Measurements from ENCODE around the gene SCAMP2. TPM values are rescaled to one million over a fixed set of nuclear protein-coding genes. Genes with fewer than 3 reads are reported as not detected.

SCAMP2 gene
- total and polyA plus RNA-seq, 2 of the 13 experiments (the other 11 are each of a cell fraction or from before 2014, with no cell fraction given), result 34.8 to 121 TPM

DNA sequence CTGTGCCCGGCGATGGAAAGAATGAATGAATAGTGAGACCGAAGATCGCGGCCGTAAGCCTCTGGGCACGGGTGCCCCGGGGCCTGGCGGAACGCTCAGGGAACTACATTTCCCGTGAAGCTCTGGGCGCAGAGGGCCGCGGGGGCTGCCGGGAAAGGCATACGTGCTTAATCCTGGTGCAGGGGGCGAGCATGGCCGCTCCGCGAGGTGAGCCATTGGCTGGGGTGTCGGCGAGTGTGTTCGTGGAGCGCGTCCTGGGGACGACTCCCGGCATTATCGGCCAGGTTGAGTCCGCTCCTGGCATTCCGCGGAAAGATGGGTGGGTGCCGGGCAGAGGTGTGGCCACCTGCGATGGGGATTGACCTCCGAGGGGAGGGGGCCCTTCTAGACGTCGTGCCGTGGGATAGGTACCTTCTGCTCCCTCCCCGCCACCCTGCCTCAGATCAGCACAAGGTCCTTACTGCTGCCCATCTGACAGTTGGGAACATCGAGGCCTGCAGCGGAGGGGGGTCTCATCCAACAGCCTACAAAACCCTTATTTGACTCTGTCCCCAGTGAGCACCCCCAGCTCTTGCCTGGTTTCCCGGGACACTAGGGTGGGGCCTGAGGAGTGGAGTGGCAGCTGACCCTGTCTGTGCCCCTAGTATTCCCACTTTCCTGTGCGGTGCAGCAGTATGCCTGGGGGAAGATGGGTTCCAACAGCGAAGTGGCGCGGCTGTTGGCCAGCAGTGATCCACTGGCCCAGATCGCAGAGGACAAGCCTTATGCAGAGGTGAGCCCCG is 16.9 kb upstream of the SCAMP2 start, which contains the start of gene MPI (continued):
- TF ChIP-seq, protein P1, sequence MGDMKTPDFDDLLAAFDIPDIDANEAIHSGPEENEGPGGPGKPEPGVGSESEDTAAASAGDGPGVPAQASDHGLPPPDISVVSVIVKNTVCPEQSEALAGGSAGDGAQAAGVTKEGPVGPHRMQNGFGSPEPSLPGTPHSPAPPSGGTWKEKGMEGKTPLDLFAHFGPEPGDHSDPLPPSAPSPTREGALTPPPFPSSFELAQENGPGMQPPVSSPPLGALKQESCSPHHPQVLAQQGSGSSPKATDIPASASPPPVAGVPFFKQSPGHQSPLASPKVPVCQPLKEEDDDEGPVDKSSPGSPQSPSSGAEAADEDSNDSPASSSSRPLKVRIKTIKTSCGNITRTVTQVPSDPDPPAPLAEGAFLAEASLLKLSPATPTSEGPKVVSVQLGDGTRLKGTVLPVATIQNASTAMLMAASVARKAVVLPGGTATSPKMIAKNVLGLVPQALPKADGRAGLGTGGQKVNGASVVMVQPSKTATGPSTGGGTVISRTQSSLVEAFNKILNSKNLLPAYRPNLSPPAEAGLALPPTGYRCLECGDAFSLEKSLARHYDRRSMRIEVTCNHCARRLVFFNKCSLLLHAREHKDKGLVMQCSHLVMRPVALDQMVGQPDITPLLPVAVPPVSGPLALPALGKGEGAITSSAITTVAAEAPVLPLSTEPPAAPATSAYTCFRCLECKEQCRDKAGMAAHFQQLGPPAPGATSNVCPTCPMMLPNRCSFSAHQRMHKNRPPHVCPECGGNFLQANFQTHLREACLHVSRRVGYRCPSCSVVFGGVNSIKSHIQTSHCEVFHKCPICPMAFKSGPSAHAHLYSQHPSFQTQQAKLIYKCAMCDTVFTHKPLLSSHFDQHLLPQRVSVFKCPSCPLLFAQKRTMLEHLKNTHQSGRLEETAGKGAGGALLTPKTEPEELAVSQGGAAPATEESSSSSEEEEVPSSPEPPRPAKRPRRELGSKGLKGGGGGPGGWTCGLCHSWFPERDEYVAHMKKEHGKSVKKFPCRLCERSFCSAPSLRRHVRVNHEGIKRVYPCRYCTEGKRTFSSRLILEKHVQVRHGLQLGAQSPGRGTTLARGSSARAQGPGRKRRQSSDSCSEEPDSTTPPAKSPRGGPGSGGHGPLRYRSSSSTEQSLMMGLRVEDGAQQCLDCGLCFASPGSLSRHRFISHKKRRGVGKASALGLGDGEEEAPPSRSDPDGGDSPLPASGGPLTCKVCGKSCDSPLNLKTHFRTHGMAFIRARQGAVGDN (CRISPR knock-in tag; IDR thresholded peaks at IDR 0.05), result peak; percentile 92
- TF ChIP-seq HMGA1 (CRISPR knock-in tag; conservative IDR thresholded peaks at IDR 0.05) (no peak), ZNF18 (CRISPR knock-in tag; IDR thresholded peaks at IDR 0.05; ENCODE audit: insufficient replicate concordance) (peak; percentile 90), RARG (CRISPR knock-in tag; IDR thresholded peaks at IDR 0.05; ENCODE audit: low read depth) (no peak), SP5 (CRISPR knock-in tag; IDR thresholded peaks at IDR 0.05; ENCODE audit: borderline replicate concordance, low read depth) (no peak), ZFP37 (CRISPR knock-in tag; IDR thresholded peaks at IDR 0.05; ENCODE audit: borderline replicate concordance) (peak; percentile 21; the same call in 1 of the 2 replicates), ZNF24 (IDR thresholded peaks at IDR 0.05) (no peak), HNRNPL (IDR thresholded peaks at IDR 0.05; ENCODE audit: low read depth, low read length) (0 out of 2 replicates have a peak, but pooled peaks have one; percentile 44), MXD1 (CRISPR knock-in tag; IDR thresholded peaks at IDR 0.05) (peak; percentile 77), TEAD3 (CRISPR knock-in tag; optimal IDR thresholded peaks at IDR 0.05; ENCODE audit: borderline replicate concordance) (peak; percentile 37), SIX1 (CRISPR knock-in tag; IDR thresholded peaks at IDR 0.05; ENCODE audit: borderline replicate concordance) (no peak), ZNF598 (CRISPR knock-in tag; IDR thresholded peaks at IDR 0.05; ENCODE audit: borderline replicate concordance) (peak; percentile 22; the same call in 1 of the 2 replicates), ZNF557 (CRISPR knock-in tag; IDR thresholded peaks at IDR 0.05) (peak; percentile 52; the same call in 1 of the 2 replicates), SRF (IDR thresholded peaks at IDR 0.05; ENCODE audit: low read depth, low read length) (no peak), NAIF1 (CRISPR knock-in tag; IDR thresholded peaks at IDR 0.05; ENCODE audit: borderline replicate concordance) (no peak), PHF5A (CRISPR knock-in tag; IDR thresholded peaks at IDR 0.05; ENCODE audit: low read depth, unreplicated experiment) (no peak), ZNF432 (CRISPR knock-in tag; IDR thresholded peaks at IDR 0.05; ENCODE audit: borderline replicate concordance) (no peak)
- TF ChIP-seq, protein P2, sequence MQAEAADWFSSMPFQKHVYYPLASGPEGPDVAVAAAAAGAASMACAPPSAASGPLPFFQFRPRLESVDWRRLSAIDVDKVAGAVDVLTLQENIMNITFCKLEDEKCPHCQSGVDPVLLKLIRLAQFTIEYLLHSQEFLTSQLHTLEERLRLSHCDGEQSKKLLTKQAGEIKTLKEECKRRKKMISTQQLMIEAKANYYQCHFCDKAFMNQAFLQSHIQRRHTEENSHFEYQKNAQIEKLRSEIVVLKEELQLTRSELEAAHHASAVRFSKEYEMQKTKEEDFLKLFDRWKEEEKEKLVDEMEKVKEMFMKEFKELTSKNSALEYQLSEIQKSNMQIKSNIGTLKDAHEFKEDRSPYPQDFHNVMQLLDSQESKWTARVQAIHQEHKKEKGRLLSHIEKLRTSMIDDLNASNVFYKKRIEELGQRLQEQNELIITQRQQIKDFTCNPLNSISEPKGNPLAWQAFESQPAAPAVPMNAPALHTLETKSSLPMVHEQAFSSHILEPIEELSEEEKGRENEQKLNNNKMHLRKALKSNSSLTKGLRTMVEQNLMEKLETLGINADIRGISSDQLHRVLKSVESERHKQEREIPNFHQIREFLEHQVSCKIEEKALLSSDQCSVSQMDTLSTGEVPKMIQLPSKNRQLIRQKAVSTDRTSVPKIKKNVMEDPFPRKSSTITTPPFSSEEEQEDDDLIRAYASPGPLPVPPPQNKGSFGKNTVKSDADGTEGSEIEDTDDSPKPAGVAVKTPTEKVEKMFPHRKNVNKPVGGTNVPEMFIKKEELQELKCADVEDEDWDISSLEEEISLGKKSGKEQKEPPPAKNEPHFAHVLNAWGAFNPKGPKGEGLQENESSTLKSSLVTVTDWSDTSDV (CRISPR knock-in tag; IDR thresholded peaks at IDR 0.05), result peak; percentile 94
- TF ChIP-seq, protein P3, sequence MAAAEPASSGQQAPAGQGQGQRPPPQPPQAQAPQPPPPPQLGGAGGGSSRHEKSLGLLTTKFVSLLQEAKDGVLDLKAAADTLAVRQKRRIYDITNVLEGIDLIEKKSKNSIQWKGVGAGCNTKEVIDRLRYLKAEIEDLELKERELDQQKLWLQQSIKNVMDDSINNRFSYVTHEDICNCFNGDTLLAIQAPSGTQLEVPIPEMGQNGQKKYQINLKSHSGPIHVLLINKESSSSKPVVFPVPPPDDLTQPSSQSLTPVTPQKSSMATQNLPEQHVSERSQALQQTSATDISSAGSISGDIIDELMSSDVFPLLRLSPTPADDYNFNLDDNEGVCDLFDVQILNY (CRISPR knock-in tag; conservative IDR thresholded peaks at IDR 0.05), result no peak

All from HepG2 (cell line).